PC-9 (cell line): ENCODE measurements around the gene SRSF2.

Experiments used
- EZH2 ChIP-seq: fragments of 200-600 bp; sonication (generic); IDR thresholded peaks from 2 replicates; pipeline ENCODE4 v1.8.0; 2017; ENCODE audit warnings: antibody characterized with exemption, low read depth
- TF ChIP-seq, protein P1 (sequence below): fragments of 200-600 bp; sonication (generic); conservative IDR thresholded peaks from 2 replicates; pipeline ENCODE4 v1.6.1; 2017; ENCODE audit warnings: mixed run types, antibody characterized with exemption, mild to moderate bottlenecking, moderate library complexity

GRCh38 chr17:76726231-76726775 is 10.8 kb downstream of the SRSF2 start, which contains the start of gene JMJD6:
- TF ChIP-seq, protein P1, sequence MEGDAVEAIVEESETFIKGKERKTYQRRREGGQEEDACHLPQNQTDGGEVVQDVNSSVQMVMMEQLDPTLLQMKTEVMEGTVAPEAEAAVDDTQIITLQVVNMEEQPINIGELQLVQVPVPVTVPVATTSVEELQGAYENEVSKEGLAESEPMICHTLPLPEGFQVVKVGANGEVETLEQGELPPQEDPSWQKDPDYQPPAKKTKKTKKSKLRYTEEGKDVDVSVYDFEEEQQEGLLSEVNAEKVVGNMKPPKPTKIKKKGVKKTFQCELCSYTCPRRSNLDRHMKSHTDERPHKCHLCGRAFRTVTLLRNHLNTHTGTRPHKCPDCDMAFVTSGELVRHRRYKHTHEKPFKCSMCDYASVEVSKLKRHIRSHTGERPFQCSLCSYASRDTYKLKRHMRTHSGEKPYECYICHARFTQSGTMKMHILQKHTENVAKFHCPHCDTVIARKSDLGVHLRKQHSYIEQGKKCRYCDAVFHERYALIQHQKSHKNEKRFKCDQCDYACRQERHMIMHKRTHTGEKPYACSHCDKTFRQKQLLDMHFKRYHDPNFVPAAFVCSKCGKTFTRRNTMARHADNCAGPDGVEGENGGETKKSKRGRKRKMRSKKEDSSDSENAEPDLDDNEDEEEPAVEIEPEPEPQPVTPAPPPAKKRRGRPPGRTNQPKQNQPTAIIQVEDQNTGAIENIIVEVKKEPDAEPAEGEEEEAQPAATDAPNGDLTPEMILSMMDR: no peak
- no peak for TF ChIP-seq EZH2
